SK-N-SH treated with all-trans-retinoic acid at 6 μM for 48 hours (cell line): ENCODE data around the gene CEACAM18.
"Not testable (repeated sequence)": the region's sequence is repeated elsewhere in the genome, so short reads cannot be mapped to it uniquely, and the experiment has no call there.

ENCODE experiments used
- ATAC-seq: fragments of 200-7000 bp; cut with Tn5 transposase; 3 replicates; pipeline ENCODE4 v1.9.1; 2020; ENCODE audit warnings: mild to moderate bottlenecking, moderate library complexity
- ARNTL ChIP-seq: fragments of 450-650 bp; formaldehyde crosslinking; IDR thresholded peaks from 2 replicates; pipeline ENCODE4 v1.5.0; 2020; ENCODE audit warnings: low read depth, mild to moderate bottlenecking, moderate library complexity, borderline replicate concordance
- BACH2 ChIP-seq: fragments of 250-450 bp; sonication (Bioruptor Pico); IDR thresholded peaks from 2 replicates; pipeline ENCODE4 v1.9.0; 2021; ENCODE audit warnings: mild to moderate bottlenecking, borderline replicate concordance
- CREB5 ChIP-seq: fragments of 250-450 bp; sonication (Bioruptor Pico); IDR thresholded peaks from 2 replicates; pipeline ENCODE4 v1.5.1; 2020; ENCODE audit warnings: low read depth, mild to moderate bottlenecking, moderate library complexity
- CSDC2 ChIP-seq: fragments of 250-450 bp; sonication (Bioruptor Pico); IDR thresholded peaks from 2 replicates; pipeline ENCODE4 v1.5.0; 2020; ENCODE audit warnings: mild to moderate bottlenecking, moderate library complexity
- CSRNP3 ChIP-seq: fragments of 250-450 bp; sonication (Bioruptor Pico); IDR thresholded peaks from 2 replicates; pipeline ENCODE4 v1.5.1; 2021; ENCODE audit warnings: mild to moderate bottlenecking, moderate library complexity
- ESRRG ChIP-seq: fragments of 250-450 bp; sonication (Bioruptor Pico); IDR thresholded peaks from 2 replicates; pipeline ENCODE4 v1.6.1; 2021; ENCODE audit warnings: mild to moderate bottlenecking
- GLIS3 ChIP-seq: fragments of 250-450 bp; sonication (Bioruptor Pico); IDR thresholded peaks from 2 replicates; pipeline ENCODE4 v1.5.0; 2020; ENCODE audit warnings: mild to moderate bottlenecking, moderate library complexity
- ISL1 ChIP-seq: fragments of 250-450 bp; sonication (Bioruptor Pico); IDR thresholded peaks from 2 replicates; pipeline ENCODE4 v2.1.2; 2022; ENCODE audit warnings: mild to moderate bottlenecking, moderate library complexity
- OSR1 ChIP-seq: fragments of 250-450 bp; sonication (Bioruptor Pico); IDR thresholded peaks from 2 replicates; pipeline ENCODE4 v1.8.0; 2022; ENCODE audit warnings: moderate library complexity, mild to moderate bottlenecking, inconsistent platforms
- PATZ1 ChIP-seq: fragments of 250-450 bp; sonication (Bioruptor Pico); IDR thresholded peaks from 2 replicates; pipeline ENCODE4 v1.8.0; 2020; ENCODE audit warnings: mild to moderate bottlenecking, moderate library complexity, borderline replicate concordance
- PPARA ChIP-seq: fragments of 250-450 bp; sonication (Bioruptor Pico); IDR thresholded peaks from 2 replicates; pipeline ENCODE4 v1.5.0; 2020; ENCODE audit warnings: mild to moderate bottlenecking, borderline replicate concordance
- RARB ChIP-seq: fragments of 250-450 bp; sonication (Bioruptor Pico); IDR thresholded peaks from 2 replicates; pipeline ENCODE4 v1.8.0; 2021; ENCODE audit warnings: mild to moderate bottlenecking, moderate library complexity
- SNAI2 ChIP-seq: fragments of 250-450 bp; sonication (Bioruptor Pico); IDR thresholded peaks from 2 replicates; pipeline ENCODE4 v1.5.0; 2020; ENCODE audit warnings: mild to moderate bottlenecking, moderate library complexity
- TCF4 ChIP-seq: fragments of 250-450 bp; sonication (Bioruptor Pico); IDR thresholded peaks from 2 replicates; pipeline ENCODE4 v1.8.0; 2021; ENCODE audit warnings: mild to moderate bottlenecking, moderate library complexity, borderline replicate concordance
- TOX ChIP-seq: fragments of 250-450 bp; sonication (Bioruptor Pico); IDR thresholded peaks from 2 replicates; pipeline ENCODE4 v1.8.0; 2021; ENCODE audit warnings: mild to moderate bottlenecking, moderate library complexity, borderline replicate concordance
- TSHZ2 ChIP-seq: fragments of 250-450 bp; sonication (Bioruptor Pico); IDR thresholded peaks from 2 replicates; pipeline ENCODE4 v1.5.0; 2020; ENCODE audit warnings: mild to moderate bottlenecking, moderate library complexity
- ZC3H10 ChIP-seq: fragments of 250-450 bp; sonication (Bioruptor Pico); IDR thresholded peaks from 2 replicates; pipeline ENCODE4 v1.5.1; 2021; ENCODE audit warnings: mild to moderate bottlenecking, moderate library complexity
- ZFP3 ChIP-seq: fragments of 250-450 bp; sonication (Bioruptor Pico); IDR thresholded peaks from 2 replicates; pipeline ENCODE4 v1.5.0; 2020; ENCODE audit warnings: mild to moderate bottlenecking, moderate library complexity
- ZNF565 ChIP-seq: fragments of 450-650 bp; formaldehyde crosslinking; conservative IDR thresholded peaks from 2 replicates; pipeline ENCODE4 v1.5.0; 2020; ENCODE audit warnings: low read depth, mild to moderate bottlenecking, moderate library complexity
- ZNF70 ChIP-seq: fragments of 450-650 bp; formaldehyde crosslinking; IDR thresholded peaks from 2 replicates; pipeline ENCODE4 v1.5.0; 2020; ENCODE audit warnings: mild to moderate bottlenecking, moderate library complexity
- ZNF8 ChIP-seq: fragments of 450-650 bp; formaldehyde crosslinking; IDR thresholded peaks from 2 replicates; pipeline ENCODE4 v1.5.0; 2020; ENCODE audit warnings: mild to moderate bottlenecking, moderate library complexity

The CEACAM18 gene

GRCh38 chr19:51462276-51462675 lies 16.1 kb upstream of the CEACAM18 start (continued):
- no peak for TF ChIP-seq RARB (CRISPR knock-in tag)
- TF ChIP-seq ZNF565 (CRISPR knock-in tag), result no peak
- no peak for TF ChIP-seq ARNTL (CRISPR knock-in tag)
- TF ChIP-seq ZFP3, result no peak
- no peak for TF ChIP-seq BACH2
- TF ChIP-seq, all 23 proteins: peak for 0

GRCh38 chr19:51462681-51463080 lies 15.7 kb upstream of the CEACAM18 start:
- TF ChIP-seq GLIS3 (CRISPR knock-in tag), result no peak
- TF ChIP-seq BACH2, result no peak
- TF ChIP-seq SNAI2, result no peak
- no peak for TF ChIP-seq TCF4 (CRISPR knock-in tag)
- TF ChIP-seq CREB5 (CRISPR knock-in tag), result no peak
- no peak for ATAC-seq

- not testable (repeated sequence) for ATAC-seq
Observed at GRCh38 chr19:51463976-51464581, 14.3 kb upstream of the CEACAM18 start.

- ATAC-seq, result no peak
- TF ChIP-seq ZNF565 (CRISPR knock-in tag) (no peak), CSRNP3 (CRISPR knock-in tag) (no peak), GLIS3 (CRISPR knock-in tag) (no peak), TSHZ2 (CRISPR knock-in tag) (no peak), ISL1 (CRISPR knock-in tag) (no peak), OSR1 (no peak), TOX (CRISPR knock-in tag) (no peak), PPARA (CRISPR knock-in tag) (no peak), ZNF8 (CRISPR knock-in tag) (no peak), ESRRG (CRISPR knock-in tag) (no peak), ZNF70 (CRISPR knock-in tag) (no peak)
Observed at GRCh38 chr19:51466723-51467122, 11.6 kb upstream of the CEACAM18 start.

GRCh38 chr19:51467864-51468544 lies 10.3 kb upstream of the CEACAM18 start:
- ATAC-seq, result no peak

GRCh38 chr19:51468545-51468920 lies 9.8 kb upstream of the CEACAM18 start:
- ATAC-seq, result no peak
- no peak for TF ChIP-seq PPARA (CRISPR knock-in tag)
- TF ChIP-seq ZNF565 (CRISPR knock-in tag), result no peak
- no peak for TF ChIP-seq PATZ1 (CRISPR knock-in tag)
- TF ChIP-seq SNAI2, result no peak
- no peak for TF ChIP-seq RARB (CRISPR knock-in tag)
- TF ChIP-seq ZNF8 (CRISPR knock-in tag), result no peak
- no peak for TF ChIP-seq CREB5 (CRISPR knock-in tag)
- TF ChIP-seq TSHZ2 (CRISPR knock-in tag), result no peak
- TF ChIP-seq TOX (CRISPR knock-in tag), result no peak
- no peak for TF ChIP-seq TCF4 (CRISPR knock-in tag)

More at GRCh38 chr19:51467864-51468544, 10.3 kb upstream of the CEACAM18 start:
- TF ChIP-seq ZNF565 (CRISPR knock-in tag) (no peak), BACH2 (no peak), ZNF8 (CRISPR knock-in tag) (no peak), ZC3H10 (no peak), CSDC2 (no peak)
